IPS-20b (cell line): ENCODE results near the gene ATG2A.

Experiments
- H3K27ac ChIP-seq: one replicate; pipeline ENCODE4 v1.5.1; 2013; ENCODE audit warnings: low read length
- H3K27me3 ChIP-seq: 2 replicates; pipeline ENCODE4 v1.6.1; 2013; ENCODE audit warnings: mild to moderate bottlenecking, low read length, inconsistent platforms; ENCODE audit not compliant: insufficient read depth
- H3K36me3 ChIP-seq: 2 replicates; pipeline ENCODE4 v1.6.1; 2013; ENCODE audit warnings: low read depth, mild to moderate bottlenecking, inconsistent platforms, low read length, moderate library complexity; ENCODE audit not compliant: insufficient read depth
- H3K4me1 ChIP-seq: 2 replicates; pipeline ENCODE4 v1.6.1; 2013; ENCODE audit warnings: mild to moderate bottlenecking, control low read depth, inconsistent platforms, low read length, moderate library complexity; ENCODE audit not compliant: insufficient read depth
- H3K4me3 ChIP-seq: 2 replicates; pipeline ENCODE4 v1.5.1; 2013; ENCODE audit warnings: mild to moderate bottlenecking, low read length, inconsistent platforms
- H3K9ac ChIP-seq: 2 replicates; pipeline ENCODE4 v1.6.1; 2013; ENCODE audit warnings: low read depth, mild to moderate bottlenecking, inconsistent platforms, low read length, moderate library complexity
- H3K9me3 ChIP-seq: 2 replicates; pipeline ENCODE4 v1.6.1; 2013; ENCODE audit warnings: mild to moderate bottlenecking, low read depth, low read length, inconsistent platforms; ENCODE audit not compliant: insufficient read depth

The ATG2A gene

DNA sequence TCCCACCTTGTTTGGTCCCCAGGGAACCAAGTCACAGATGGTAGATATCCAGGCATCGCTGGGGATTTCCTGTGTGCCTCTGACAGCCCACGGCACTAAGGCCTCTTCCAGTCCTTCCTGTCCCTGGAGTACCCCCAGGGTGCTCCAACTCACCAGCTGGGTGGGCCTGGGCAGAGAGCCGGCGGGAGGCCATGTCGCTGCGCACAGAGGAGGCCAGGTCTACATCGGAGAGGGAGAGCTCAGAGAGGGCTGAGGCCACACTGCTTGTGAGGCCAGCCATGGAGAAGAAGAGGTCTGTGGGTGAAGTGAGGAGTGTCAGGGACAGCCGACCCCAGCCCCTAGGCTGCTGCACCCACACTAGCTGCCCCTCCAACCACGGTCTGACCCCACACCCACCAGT, 5.3 kb downstream of the ATG2A start:
- Histone ChIP-seq H3K9me3 (no peaks in the 10 kb centered on the region), H3K27ac (no peak overlapping the region), H3K9ac (no peak overlapping the region), H3K27me3 (no peaks in the 10 kb centered on the region), H3K4me1 (peaks cover 5% of the 10 kb centered on the region; the same call in 1 of the 2 replicates), H3K4me3 (no peak overlapping the region), H3K36me3 (peaks cover 41% of the 10 kb centered on the region)

DNA sequence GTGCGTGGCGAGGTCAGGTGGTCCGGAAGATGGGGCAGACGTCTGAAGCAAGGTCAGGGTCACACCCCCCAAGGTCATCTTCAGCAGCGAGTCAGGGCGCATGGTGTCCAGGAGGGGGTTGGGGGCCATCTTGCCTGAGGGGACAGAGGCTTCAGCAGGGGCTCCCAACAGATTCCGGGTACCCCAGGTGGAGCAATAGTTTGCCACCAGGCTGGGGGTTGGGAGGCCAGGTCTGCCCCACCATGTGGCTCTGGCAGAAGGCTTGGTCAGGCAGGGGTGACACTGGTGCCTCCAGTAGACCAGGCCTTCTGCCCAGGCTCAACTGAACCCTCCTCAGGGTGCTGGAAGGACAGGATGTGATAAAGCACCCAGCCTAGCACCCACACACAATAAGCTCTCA, 5.9 kb downstream of the ATG2A start:
- Histone ChIP-seq H3K36me3 (peaks cover 43% of the 10 kb centered on the region), H3K27ac (no peak overlapping the region), H3K4me1 (peaks cover 4% of the 10 kb centered on the region; the same call in 1 of the 2 replicates), H3K9me3 (no peaks in the 10 kb centered on the region), H3K4me3 (no peak overlapping the region), H3K9ac (no peak overlapping the region), H3K27me3 (no peaks in the 10 kb centered on the region)

DNA sequence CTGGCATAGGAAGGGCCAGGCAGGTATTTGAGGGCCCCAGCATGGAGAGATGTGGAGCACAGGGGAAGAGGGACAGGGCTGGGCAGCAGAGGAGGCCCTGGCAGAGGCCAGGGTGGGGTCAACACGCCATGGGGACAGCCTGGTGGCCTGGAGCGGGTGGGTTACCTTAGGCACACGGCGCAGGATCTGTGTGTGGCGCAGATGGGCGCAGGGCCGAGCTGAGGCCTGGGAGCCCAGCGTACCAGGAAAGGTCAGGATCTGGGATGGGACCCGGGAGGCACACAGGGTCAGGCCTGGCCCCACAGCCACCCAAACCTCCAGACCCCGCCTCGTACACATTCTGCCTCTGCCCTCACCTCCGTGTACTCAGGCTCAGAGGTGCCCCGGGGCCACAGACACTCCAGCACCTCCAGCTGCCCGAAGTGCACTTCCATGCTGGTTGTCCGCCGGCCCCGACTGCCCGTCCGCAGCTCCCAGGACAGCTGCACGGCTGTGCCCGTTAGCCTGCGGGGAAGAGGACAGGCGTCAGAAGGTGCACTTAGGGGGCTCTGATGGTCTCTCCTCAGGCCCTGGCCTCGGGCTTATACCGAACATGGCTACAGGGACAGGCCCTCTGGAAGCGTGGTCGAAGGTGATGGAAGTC, 6.4 kb downstream of the ATG2A start:
- Histone ChIP-seq H3K4me1 (no peaks in the 10 kb centered on the region), H3K27ac (no peak overlapping the region), H3K27me3 (no peaks in the 10 kb centered on the region), H3K9ac (no peak overlapping the region), H3K4me3 (no peak overlapping the region), H3K36me3 (peaks cover 47% of the 10 kb centered on the region), H3K9me3 (no peaks in the 10 kb centered on the region)

DNA sequence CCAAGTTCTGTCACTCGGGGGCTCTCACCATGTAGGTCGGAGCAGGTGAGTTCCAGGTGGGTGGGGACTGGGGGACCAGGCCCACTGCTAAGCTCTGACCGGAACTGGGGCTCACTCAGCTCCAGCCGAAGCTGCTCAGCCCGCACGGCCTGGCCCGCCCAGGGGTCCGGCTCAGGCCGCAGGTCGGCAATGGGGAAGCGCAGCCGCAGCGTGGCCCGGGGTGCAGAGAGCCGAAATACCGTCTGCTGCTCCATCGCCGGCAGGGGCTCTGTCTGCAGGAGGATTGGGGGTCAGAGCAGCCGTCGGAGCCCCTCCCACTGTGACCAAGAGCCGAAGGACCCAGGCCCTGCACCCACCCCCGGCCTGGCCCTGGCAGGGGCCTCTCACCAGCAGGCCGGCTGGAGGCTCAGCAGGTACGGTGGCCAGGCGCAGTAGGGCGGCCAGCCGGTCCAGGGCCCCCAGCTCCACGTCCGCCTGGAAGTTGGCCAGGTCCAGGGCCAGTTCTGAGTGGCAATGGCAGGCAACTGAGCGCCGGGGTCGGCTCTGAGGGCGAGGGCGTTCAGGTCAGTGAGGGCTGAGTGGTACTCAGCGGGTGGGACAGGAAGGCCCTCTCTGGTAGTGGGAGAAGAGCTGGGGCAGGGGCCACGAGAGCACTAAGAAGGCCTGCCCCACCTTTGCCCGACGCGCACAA, 7.2 kb downstream of the ATG2A start:
- Histone ChIP-seq H3K36me3 (peaks cover 54% of the 10 kb centered on the region), H3K27ac (no peak overlapping the region), H3K9me3 (no peaks in the 10 kb centered on the region), H3K9ac (no peak overlapping the region), H3K27me3 (no peaks in the 10 kb centered on the region), H3K4me1 (no peaks in the 10 kb centered on the region), H3K4me3 (no peak overlapping the region)

DNA sequence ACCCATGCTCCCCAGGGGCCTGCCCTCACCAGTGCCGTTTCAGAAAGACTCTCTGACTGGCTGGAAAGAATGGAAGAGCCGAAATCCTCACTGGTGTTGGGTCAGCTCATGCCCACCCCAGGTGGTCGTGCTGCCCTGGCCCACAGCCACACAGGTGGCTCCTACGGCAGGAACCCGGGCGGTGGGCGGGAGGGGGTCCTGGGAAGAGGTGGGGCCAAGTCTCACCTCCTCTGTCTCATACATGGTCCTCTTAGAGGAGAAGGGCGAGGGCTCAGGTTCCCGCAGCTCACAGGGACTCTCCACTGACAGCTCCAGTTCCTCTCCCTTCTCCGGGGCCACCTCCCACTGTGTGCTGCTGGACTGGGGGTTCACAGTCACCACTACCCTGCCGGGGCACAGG, 8.2 kb downstream of the ATG2A start:
- peaks cover 54% of the 10 kb centered on the region for H3K36me3 ChIP-seq

DNA sequence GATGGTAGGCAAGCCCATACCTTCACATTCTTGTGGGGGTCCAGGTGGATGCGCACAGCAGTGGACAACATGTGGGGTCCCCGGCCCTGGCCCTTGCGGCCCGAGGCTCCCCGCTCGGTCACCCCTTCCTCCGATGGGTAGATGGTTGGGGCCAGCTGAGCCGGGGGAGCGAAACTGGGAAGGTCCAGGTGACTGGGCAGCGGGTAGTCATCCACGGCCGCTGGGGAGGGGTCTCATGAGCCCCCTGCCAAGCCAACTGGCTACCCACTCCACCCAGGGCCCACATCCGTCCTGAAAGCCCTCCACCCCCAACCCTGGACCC, 10.7 kb downstream of the ATG2A start:
- peaks cover 43% of the 10 kb centered on the region for H3K36me3 ChIP-seq

More for the DNA sequence above, 8.2 kb downstream of the ATG2A start:
- no peaks in the 10 kb centered on the region for H3K27me3 ChIP-seq
- H3K4me3 ChIP-seq = no peak overlapping the region
- H3K27ac ChIP-seq = no peak overlapping the region
- H3K9me3 ChIP-seq = no peaks in the 10 kb centered on the region
- H3K9ac ChIP-seq = no peak overlapping the region
- no peaks in the 10 kb centered on the region for H3K4me1 ChIP-seq

DNA sequence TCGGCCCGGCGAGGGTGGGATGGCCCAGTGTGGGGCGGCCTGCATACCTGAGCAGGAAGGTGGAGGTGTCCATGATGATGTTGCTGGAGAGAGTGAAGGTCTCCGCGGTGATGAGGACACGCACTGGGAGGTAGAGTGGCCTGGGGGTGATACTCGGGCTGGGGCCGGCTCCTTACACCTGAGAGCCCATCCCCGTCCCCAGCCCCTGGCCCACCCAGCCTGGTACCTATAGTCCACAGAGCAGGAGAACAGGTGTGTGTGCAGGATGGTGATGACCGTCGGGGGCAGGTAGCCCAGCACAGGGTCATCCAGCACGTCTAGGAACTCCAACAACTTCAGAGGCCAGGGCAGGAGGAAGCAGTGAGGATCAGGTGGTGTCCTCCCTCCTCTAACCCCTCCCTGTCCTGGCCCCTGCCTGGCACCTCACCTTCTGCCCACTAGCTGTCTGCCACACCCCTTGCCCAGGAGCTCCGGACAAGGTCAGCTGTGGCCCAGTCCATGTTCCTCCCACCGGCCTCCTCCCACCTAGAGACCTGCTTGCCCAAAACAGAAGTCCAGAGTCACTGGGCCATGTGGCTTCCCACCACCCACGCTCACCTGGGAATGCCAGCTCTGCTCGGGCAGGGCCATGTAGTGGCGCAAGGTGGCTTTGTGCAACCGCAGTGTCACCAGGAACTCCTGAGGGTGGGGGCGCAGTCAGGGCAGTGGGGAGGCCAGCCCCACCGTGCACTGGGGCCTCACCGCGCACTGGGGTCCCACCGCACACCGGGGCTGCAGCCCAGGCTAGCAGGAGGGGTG, 11.3 kb downstream of the ATG2A start:
- peaks cover 37% of the 10 kb centered on the region for H3K36me3 ChIP-seq
- H3K27ac ChIP-seq = no peak overlapping the region
- H3K4me3 ChIP-seq = no peak overlapping the region
- no peaks in the 10 kb centered on the region for H3K4me1 ChIP-seq
- H3K27me3 ChIP-seq = no peaks in the 10 kb centered on the region
- H3K9ac ChIP-seq = no peak overlapping the region
- H3K9me3 ChIP-seq = no peaks in the 10 kb centered on the region

More for the DNA sequence above, 10.7 kb downstream of the ATG2A start:
- Histone ChIP-seq H3K9ac (no peak overlapping the region), H3K4me1 (no peaks in the 10 kb centered on the region), H3K4me3 (no peak overlapping the region), H3K9me3 (no peaks in the 10 kb centered on the region), H3K27me3 (no peaks in the 10 kb centered on the region), H3K27ac (no peak overlapping the region)

DNA sequence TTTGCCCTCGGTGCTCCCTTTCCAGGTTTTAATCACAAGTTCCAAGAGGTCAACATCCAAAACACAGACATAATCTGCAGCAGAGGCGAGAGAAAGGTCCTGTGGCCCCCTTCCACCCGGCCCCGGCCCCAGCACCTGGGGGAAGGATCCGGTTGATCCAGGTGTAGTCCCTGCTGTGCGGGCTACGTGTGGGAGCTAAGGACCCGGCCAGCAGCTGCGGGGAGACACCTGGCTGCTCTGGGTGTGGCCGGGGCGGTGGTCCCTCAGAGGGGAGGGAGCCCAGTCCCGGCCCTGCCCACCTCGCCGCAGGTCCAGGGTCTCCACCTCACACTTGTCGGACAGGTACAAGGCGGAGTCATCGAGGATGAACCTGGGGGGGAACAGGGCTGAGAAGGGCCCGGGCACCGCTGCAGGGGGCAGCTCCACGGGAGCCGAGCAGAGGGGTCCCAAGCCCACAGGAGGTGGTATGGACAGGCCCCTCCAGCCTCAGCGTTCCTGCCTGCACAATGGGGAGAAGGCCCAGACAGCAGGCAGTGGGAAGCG, 13.6 kb downstream of the ATG2A start:
- Histone ChIP-seq H3K9me3 (no peaks in the 10 kb centered on the region), H3K4me3 (no peak overlapping the region), H3K27ac (no peak overlapping the region), H3K4me1 (no peaks in the 10 kb centered on the region), H3K9ac (no peak overlapping the region), H3K27me3 (no peaks in the 10 kb centered on the region), H3K36me3 (peaks cover 26% of the 10 kb centered on the region)

DNA sequence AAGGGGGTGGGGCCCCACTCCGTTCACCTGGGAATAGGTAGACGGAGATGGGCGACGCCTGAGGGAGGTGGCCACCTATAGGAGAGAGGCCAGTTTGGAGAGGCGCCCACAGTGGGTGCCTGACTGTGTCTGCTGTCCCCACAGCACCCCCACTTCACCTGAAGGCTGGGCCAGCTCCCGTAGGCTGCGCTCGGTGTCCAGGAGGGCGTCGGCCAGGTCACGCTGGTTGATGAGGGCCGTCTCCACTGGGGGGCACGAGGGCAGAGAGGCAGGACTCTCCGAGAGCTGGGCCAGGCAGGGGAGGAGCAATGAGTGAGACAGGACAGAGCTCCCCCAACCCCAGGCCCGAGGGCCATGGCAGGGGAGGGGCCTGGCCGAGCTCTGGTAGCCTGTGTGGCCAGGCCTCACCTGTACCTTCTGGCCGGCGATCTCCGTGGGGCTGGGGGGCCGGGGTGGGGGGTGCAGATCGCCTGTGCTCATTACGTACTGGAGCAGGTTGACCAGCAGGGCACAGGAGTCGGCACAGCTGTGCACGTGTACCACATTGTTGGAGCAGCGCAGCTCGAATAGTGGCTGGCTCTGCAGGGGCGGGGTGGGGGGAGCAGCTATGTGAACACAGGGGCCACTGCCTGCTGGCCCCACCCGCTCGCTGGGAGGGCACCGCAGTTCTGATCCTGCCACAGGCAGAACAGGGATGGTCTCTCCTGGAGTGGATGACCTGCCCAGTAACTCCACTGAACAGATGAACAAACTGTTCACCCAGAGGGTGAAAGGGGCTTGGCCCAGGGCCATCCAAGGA, 14.7 kb downstream of the ATG2A start:
- peaks cover 24% of the 10 kb centered on the region for H3K36me3 ChIP-seq
- no peak overlapping the region for H3K27ac ChIP-seq
- H3K9ac ChIP-seq = no peak overlapping the region
- H3K9me3 ChIP-seq = no peaks in the 10 kb centered on the region
- H3K4me1 ChIP-seq = no peaks in the 10 kb centered on the region
- no peak overlapping the region for H3K4me3 ChIP-seq
- H3K27me3 ChIP-seq = no peaks in the 10 kb centered on the region

DNA sequence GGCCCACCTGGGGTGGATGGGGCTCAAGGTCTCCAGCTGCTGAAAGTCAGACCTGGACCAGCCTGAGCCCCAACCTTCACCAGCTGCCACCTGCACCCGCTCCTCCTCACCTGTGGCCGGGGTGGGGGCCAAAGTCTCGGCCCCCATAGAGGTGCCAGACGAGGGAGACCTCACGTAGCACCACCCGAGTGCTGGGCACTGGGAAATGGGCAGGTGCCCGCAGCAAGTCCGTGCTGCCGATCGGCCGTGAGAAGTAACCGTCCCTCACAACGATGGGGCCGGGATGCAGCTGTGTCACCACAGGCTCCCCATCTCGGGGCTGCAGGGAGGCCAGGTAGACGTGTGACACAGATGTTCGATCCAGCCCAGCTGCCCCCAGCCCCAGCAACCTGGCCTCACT, 16.2 kb downstream of the ATG2A start:
- Histone ChIP-seq H3K9me3 (no peaks in the 10 kb centered on the region), H3K4me1 (no peaks in the 10 kb centered on the region), H3K27ac (no peak overlapping the region), H3K36me3 (peaks cover 17% of the 10 kb centered on the region), H3K9ac (no peak overlapping the region), H3K27me3 (no peaks in the 10 kb centered on the region), H3K4me3 (no peak overlapping the region)

DNA sequence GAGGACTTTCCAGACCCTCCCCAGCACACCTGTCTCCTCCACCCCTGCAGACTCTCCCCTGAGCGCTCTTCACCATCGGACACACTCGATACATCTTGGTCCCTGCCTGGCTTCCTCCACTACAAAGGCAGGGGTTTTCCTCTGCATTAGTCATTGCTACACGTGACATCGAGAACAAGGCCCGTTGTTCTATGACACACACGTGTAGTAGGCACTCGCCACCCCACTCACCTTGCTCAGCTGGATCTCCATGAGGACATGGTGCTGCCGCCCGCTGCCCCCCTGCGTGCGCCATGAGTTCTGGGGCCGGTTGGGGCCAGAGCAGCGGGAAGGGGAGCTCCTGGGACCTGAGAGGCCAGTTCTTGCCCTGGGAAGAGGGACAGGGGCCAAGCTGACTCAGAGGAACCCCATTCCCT, 16.7 kb downstream of the ATG2A start:
- no peaks in the 10 kb centered on the region for H3K4me1 ChIP-seq
- no peaks in the 10 kb centered on the region for H3K9me3 ChIP-seq
- peaks cover 12% of the 10 kb centered on the region for H3K36me3 ChIP-seq
- H3K4me3 ChIP-seq = no peak overlapping the region
- no peaks in the 10 kb centered on the region for H3K27me3 ChIP-seq
- H3K9ac ChIP-seq = no peak overlapping the region
- H3K27ac ChIP-seq = no peak overlapping the region
